ENCODE results near the gene IL20RA.
"Not testable (repeated sequence)": the region's sequence is repeated elsewhere in the genome, so short reads cannot be mapped to it uniquely, and the experiment has no call there.

Gene IL20RA, protein sequence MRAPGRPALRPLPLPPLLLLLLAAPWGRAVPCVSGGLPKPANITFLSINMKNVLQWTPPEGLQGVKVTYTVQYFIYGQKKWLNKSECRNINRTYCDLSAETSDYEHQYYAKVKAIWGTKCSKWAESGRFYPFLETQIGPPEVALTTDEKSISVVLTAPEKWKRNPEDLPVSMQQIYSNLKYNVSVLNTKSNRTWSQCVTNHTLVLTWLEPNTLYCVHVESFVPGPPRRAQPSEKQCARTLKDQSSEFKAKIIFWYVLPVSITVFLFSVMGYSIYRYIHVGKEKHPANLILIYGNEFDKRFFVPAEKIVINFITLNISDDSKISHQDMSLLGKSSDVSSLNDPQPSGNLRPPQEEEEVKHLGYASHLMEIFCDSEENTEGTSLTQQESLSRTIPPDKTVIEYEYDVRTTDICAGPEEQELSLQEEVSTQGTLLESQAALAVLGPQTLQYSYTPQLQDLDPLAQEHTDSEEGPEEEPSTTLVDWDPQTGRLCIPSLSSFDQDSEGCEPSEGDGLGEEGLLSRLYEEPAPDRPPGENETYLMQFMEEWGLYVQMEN

GRCh38 chr6:137044366-137045221 lies at the start of gene IL20RA:
Gene IL20RA (minus strand): TSS chr6:137044965. CDS start chr6:137044728, 237 bp downstream.
- DNase-seq = no peak

DNA sequence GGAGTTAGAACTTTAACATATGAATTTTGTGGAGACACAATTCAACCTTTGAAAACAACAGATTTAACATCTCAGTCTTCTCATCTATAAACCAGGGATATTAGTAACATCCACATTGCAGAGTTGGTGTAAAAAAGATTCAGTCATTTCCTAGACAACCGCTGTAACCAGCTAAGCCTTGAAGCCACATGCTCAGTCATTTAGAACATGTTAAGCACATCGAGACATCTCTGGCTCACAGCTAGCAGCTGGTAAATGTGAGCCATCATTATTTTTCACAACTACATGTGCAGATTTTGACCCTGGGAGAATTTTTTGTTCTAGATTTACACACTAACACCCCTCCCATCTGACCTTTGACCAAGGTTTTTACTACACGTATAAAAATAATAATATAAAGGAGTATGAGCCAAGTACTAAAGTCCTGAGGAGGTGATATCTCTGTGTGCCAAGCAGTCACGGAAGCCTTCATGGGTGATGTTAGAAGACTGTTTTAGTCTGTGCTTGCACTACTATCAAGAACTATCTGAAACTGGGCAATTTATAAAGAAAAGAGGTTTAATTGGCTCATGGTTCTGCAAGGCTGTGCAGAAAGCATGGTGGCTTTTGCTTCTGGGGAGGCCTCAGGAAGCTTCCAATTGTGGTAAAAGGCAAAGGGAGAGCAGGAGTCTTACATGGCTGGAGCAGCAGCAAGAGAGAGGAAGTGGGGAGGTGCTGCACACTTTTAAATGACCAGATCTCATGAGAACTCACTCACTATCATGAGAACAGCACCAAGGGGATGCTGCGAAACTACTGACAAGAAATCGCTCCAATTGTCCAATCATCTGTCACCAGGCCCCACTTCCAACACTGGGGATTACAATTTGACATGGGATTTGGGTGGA lies 48.7 kb upstream of the IL20RA start:
- no peak for DNase-seq

GRCh38 chr6:137092018-137092417 lies 47.3 kb upstream of the IL20RA start:
- DNase-seq = no peak

DNA sequence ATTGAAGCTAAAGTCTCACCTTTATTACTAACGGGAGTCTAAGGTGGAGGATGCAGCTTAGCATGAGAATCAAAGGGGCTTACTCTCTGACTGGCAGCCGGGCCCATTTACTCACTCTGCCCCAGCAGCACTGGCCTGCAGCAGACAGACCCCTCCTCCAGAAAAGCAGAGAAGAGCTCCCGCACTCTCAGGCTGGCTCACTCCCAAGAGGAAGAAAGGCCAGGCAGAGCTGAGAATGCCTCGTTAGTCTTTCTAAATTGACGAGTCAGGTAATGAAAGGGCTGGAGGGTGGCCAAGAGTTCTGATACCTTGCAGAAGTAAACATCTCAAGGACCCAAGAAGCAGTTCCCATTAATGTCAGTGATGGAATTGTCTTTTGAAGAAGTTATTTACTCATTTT lies 44.5 kb upstream of the IL20RA start:
- no peak for DNase-seq

DNA sequence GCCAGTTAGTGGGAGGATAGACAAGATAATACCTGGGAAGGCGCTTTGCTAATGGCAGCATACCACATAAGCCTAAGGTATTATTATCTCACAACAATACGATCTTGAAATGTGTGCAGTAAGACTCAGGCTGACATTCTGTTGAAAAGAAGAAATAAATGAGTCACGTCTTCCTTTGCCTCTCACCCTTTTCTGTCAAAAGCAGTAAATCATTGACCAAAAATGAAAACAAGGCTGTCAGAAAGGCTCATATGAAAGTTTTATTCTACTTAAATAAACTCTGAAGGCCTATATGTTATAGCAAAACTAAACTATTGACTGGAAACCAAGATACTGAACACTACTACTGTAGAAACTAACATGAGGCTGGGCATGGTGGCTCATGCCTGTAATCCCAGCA lies 43.1 kb upstream of the IL20RA start:
- no peak for DNase-seq

- no peak for DNase-seq
Measured at GRCh38 chr6:137086031-137086430, 41.3 kb upstream of the IL20RA start.

- DNase-seq = no peak
Measured at GRCh38 chr6:137084865-137085617, 40.3 kb upstream of the IL20RA start.

- no peak for DNase-seq
Measured at GRCh38 chr6:137084090-137084489, 39.3 kb upstream of the IL20RA start.

- no peak for DNase-seq
Measured at GRCh38 chr6:137081997-137082396, 37.2 kb upstream of the IL20RA start.

- DNase-seq = no peak
Measured at GRCh38 chr6:137080711-137081110, 35.9 kb upstream of the IL20RA start.

DNA sequence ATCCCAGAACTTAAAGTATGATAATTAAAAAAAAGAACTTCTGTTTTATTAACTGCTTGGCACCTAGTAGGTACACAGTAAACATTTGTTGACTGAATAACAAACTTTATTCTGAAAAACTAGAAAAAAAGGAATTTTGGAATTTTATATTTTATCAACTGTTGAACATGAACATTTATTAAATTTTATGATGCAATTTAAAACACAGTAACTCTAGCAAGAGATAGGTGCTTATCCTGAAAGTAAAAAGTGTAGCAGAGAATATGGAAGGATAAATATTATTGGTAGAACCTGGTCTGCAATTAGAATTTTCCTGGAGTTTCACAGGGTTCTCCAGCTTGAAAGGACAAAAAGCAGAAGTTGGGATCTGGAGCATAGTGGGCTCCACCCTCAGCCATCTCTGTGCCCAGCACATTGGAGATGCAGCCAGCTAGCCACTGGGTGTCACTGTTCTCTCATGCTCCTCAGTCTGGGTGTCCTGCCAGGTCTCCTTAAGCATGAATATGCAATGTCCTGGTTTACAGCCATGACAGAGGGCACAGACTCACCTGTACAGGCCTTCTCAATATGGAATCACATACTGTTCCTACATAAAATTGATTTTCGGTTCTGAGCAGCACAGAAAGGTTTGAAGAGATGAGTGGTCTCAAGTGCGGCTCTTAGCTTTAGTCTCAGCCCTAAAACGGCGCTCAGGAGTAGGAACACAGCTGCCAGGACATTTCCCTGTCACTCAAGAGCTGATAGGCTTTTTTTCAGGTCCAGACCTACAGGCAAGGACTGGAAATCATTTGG lies 31.7 kb upstream of the IL20RA start:
- peak; percentile 40 for DNase-seq

GRCh38 chr6:137075790-137076189 lies 31.0 kb upstream of the IL20RA start:
- DNase-seq = not testable (repeated sequence)

DNA sequence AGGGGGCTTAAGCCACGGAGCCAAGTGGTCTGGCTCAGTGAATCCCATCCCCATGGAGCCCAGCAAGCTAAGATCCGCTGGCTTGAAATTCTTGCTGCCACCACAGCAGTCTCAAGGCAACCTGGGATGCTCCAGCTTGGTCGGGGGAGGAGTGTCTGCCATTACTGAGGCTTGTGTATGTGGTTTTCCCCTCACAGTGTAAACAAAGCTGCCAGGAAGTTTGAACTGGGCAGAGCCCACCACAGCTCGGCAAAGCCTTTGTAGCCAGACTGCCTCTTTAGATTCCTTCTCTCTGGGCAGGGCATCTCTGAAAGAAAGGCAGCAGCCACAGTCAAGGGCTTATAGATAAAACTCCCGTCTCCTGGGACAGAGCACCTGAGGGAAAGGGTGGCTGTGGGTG lies 25.5 kb upstream of the IL20RA start:
- no peak for DNase-seq

DNA sequence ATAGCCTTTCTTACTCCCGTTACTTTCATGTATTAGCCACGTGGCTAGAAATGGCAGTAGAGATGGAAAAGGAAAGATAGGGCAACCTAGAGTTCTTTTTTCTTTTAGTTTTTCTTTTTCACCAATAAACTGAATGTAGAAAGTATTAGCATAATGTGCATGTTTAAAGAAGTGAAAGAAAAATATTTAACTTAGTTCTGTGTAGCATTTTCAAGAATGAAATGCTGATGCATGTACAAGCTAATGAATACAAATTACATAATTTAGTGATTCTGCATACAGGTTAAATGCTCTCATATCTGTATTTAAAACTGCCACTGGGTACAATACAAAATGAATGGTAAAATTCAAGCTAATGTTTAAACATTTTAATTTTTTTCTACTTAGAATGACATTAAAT lies 22.6 kb upstream of the IL20RA start:
- no peak for DNase-seq

- DNase-seq = no peak
Measured at GRCh38 chr6:137058037-137058436, 13.3 kb upstream of the IL20RA start.

- no peak for DNase-seq
Measured at GRCh38 chr6:137056121-137056880, 11.5 kb upstream of the IL20RA start.

- DNase-seq = peak; percentile 1
Measured at GRCh38 chr6:137051790-137052472, 7.2 kb upstream of the IL20RA start.

DNA sequence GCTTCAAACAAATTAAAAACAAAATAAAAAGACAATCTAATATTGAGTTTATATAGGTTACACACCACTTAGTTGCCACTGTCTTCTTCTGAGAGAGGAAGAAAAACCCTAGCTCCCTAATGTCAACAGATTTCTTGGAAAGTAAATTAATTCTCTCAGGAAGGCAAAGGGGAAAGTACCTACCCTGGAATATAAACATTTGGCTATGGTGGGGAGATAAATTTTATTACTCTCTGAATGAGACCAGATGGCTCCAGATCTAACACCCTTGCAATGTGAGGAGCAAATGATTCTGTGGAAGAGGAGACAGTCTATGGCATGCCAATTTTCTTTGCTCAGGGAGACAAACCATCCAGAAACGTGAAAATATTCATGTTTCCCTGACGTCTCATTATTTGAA lies 4.3 kb upstream of the IL20RA start:
- DNase-seq = peak; percentile 3

- DNase-seq = no peak
Measured at GRCh38 chr6:137046871-137047412, 2.2 kb upstream of the IL20RA start.

All from NCI-H446 treated with DMSO at 0.1 percent for 48 hours (cell line).